Urothelium cell line (cell line): ENCODE results near the gene LINGO1.

Source experiments
- DNase-seq: peaks from one replicate; pipeline ENCODE4 v3.0.0; 2011; ENCODE audit warnings: low spot score, mixed read lengths
- FAIRE-seq: peaks from 2 replicates; lab custom pipeline; 2011; peaks lifted over from hg19 to GRCh38; lab: Jason Lieb, UNC

The LINGO1 gene

GRCh38 chr15:77617476-77618230 lies 15.1 kb downstream of the LINGO1 start:
- FAIRE-seq: peak; percentile 23
- DNase-seq: no peak

GRCh38 chr15:77616072-77616471 lies 16.6 kb downstream of the LINGO1 start:
- DNase-seq: no peak
- FAIRE-seq: no peak

GRCh38 chr15:77615472-77615871 lies 17.2 kb downstream of the LINGO1 start:
- no peak for DNase-seq
- FAIRE-seq: no peak

- DNase-seq (no peak), FAIRE-seq (peak; percentile 68)
Measured at GRCh38 chr15:77614251-77614806, 18.4 kb downstream of the LINGO1 start.

- FAIRE-seq: no peak
- DNase-seq: no peak
Measured at GRCh38 chr15:77613814-77614213, 18.9 kb downstream of the LINGO1 start.

GRCh38 chr15:77612958-77613601 lies 19.6 kb downstream of the LINGO1 start:
- FAIRE-seq: no peak
- no peak for DNase-seq

- no peak for DNase-seq
- FAIRE-seq: no peak
Measured at GRCh38 chr15:77611767-77612166, 20.9 kb downstream of the LINGO1 start.

GRCh38 chr15:77610731-77611130 lies 22.0 kb downstream of the LINGO1 start:
- FAIRE-seq (no peak), DNase-seq (no peak)

- no peak for DNase-seq
- peak; percentile 71 for FAIRE-seq
Measured at GRCh38 chr15:77609558-77609957, 23.2 kb downstream of the LINGO1 start.

- FAIRE-seq: no peak
- no peak for DNase-seq
Measured at GRCh38 chr15:77608774-77609173, 23.9 kb downstream of the LINGO1 start.

GRCh38 chr15:77607894-77608261 lies 24.8 kb downstream of the LINGO1 start:
- DNase-seq: no peak
- no peak for FAIRE-seq

GRCh38 chr15:77607111-77607893 lies 25.4 kb downstream of the LINGO1 start:
- DNase-seq: peak; percentile 55
- no peak for FAIRE-seq

GRCh38 chr15:77606142-77607034 lies 26.3 kb downstream of the LINGO1 start:
- DNase-seq: no peak
- no peak for FAIRE-seq

GRCh38 chr15:77605547-77605946 lies 27.2 kb downstream of the LINGO1 start:
- DNase-seq: no peak
- no peak for FAIRE-seq

GRCh38 chr15:77604973-77605372 lies 27.7 kb downstream of the LINGO1 start:
- FAIRE-seq: no peak
- DNase-seq: no peak

- DNase-seq (no peak), FAIRE-seq (no peak)
Measured at GRCh38 chr15:77603611-77604336, 28.9 kb downstream of the LINGO1 start.

GRCh38 chr15:77602800-77603199 lies 29.9 kb downstream of the LINGO1 start:
- no peak for FAIRE-seq
- DNase-seq: no peak

GRCh38 chr15:77599899-77600298 lies 32.8 kb downstream of the LINGO1 start:
- DNase-seq (no peak), FAIRE-seq (peak; percentile 20)

GRCh38 chr15:77599357-77599756 lies 33.4 kb downstream of the LINGO1 start:
- FAIRE-seq (no peak), DNase-seq (no peak)

- DNase-seq (no peak), FAIRE-seq (no peak)
Measured at GRCh38 chr15:77598644-77599043, 34.1 kb downstream of the LINGO1 start.
